GM12874 (cell line): ENCODE measurements around the gene GNAS-AS1.

Experiments used
- CTCF ChIP-seq: IDR thresholded peaks from 2 replicates; pipeline ENCODE4 v1.5.1; 2011; ENCODE audit warnings: low read depth, mild to moderate bottlenecking, control low read depth, low read length, moderate library complexity; ENCODE audit not compliant: insufficient read depth

GNAS-AS1 gene

GRCh38 chr20:58808271-58809046 lies 42.2 kb downstream of the GNAS-AS1 start:
- TF ChIP-seq CTCF = no peak

- TF ChIP-seq CTCF = no peak
These were observed 42.9 kb downstream of the GNAS-AS1 start for GRCh38 chr20:58807801-58808200.

DNA sequence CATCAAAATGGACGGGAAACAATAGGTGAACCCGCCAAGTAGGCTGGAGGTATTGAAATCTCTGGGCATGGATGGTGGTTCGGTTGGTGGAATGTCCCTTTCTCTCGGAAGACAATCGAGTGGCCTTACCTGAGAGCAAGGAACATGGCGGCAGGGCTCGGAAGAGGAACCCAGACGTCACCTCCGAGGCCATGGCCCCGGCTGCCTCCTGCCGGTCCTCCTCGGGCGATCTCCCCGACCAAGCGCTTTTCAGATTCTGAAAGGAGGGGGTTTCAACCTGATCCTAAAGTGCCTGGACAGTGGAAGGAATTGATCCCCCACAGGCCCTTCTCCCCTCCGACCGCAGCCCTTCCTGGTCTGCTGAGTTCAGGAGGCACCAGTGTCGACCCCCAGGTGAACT lies 47.2 kb downstream of the GNAS-AS1 start:
- no peak for TF ChIP-seq CTCF

DNA sequence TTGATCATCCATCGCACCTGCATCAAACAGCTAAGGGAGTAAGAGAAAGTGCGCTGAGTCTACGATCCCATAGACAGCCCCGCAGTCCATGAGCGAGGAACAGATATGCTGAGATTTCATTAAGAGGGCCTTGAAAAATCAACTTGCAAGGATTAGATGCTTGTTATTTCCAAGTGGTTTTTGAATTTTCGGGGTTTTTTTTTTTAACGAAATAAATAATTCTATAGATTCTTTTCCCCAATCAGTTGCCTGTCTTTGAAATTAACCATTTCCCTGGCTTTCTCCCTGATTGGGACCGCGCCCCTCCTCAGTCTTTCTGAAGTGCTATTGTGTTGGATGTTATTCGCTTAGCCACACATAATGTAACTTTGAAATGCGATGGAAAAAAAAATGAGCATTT lies 48.6 kb downstream of the GNAS-AS1 start:
- no peak for TF ChIP-seq CTCF

DNA sequence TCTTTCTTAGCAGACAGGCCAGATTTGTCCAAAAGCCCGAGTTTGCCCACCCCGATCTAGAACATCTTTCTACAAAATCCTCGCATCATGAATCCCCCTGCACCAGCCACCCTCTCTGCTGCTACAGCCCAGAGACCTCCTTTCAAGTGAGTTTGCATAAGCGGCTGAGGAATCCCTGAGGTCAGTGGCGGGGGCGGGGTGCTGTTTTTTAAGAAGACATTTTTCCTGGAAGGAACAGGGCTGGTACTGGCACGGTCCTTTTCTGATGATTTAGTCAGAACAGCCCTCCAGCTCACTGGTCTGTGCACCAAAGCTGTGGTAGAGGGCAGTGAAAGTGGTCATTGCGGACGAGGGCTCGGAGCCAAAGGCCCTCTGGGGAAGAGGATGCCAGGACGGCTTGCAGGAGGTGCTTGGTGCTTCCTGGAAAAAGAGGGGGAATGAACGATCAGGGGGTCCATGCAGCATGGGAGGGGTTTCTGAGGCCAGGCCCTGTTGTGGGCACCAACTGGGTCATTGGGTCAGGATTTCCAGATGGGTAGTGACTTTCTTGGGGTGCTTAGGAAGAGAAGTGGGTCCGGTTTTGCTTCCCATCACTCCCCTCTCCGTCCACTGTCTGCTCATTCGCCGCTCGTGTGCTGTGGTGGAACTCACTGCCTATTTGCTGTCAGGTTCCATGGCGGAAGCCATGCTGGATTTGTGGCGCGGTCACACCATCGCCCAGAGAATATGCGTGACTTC lies 50.4 kb downstream of the GNAS-AS1 start:
- TF ChIP-seq CTCF = no peak

GRCh38 chr20:58797371-58798338 lies 53.0 kb downstream of the GNAS-AS1 start:
- no peak for TF ChIP-seq CTCF

GRCh38 chr20:58795923-58796245 lies 54.8 kb downstream of the GNAS-AS1 start:
- no peak for TF ChIP-seq CTCF
